Measurements from ENCODE around the gene DPM1.

DPM1 gene

DNA sequence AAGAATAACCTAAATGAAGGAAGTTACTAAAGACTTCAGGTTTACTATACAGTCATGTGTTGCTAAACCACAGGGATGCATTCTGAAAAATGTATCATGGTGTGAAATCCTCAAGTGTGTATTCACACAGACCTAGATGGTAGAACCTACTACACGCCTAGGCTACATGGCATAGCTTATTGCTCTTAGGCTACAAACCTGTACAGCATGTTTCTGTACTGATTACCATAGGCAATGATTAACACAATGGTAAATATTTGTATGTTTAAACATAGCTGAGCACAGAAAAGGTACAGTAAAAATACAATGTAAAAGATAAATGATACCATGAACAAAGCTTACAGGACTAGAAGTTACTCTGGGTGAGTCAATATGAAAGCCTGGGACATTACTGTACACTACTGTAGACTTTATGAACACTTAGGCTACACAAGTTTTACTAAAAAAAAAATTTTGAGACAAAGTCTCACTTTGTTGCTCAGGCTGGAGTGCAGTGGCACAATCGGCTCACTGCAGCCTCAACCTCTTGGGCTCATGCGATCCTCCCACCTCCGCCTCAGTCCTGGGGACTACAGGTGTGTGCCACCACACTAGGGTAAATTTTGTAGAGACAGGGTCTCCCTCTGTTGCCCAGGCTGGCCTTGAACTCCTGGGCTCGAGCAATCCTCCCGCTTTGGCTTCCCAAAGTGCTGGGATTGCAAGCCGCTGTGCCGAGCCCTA, 63.1 kb downstream of the DPM1 start:
- DNase-seq (ENCODE audit: low read depth), result no peak

DNA sequence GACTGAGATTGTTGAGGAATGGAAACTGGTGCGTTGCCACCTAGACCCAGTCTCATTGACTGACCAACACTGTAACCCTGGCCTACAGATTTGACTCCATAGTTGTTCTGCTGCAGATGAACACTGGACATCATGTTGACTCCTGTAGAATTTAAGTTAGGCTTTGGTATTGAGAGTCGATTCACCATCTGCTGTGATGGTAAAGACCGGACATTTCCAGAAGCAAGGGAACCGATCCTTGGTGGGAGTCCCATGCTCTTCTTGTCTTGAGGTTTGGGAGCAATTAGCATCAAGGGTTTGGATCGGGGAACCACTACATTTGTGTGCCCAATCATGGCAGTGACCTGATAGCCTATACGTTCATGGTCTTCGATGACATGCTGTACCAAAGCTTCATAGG, 64.7 kb downstream of the DPM1 start:
- no peak for DNase-seq (ENCODE audit: low read depth)

DNA sequence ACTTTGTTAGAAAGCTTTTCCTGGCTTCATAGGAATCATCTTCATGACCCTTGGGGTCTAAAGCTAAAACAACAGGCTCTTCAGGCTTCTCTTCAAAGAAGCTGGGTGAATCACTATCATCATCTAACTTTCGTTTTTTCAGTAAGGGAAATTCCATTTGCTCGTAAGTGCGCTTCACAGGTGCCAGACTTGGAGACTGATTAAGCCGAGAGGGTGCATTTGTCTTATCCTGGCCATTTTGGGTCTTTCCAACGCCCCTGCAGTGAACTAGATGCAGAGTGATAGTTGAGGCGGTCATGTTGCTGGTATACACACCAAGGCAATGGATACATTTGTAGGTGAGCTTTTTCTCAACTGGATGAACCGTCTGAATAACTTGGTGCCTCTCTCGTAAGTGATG, 65.9 kb downstream of the DPM1 start:
- no peak for DNase-seq (ENCODE audit: low read depth)

DNA sequence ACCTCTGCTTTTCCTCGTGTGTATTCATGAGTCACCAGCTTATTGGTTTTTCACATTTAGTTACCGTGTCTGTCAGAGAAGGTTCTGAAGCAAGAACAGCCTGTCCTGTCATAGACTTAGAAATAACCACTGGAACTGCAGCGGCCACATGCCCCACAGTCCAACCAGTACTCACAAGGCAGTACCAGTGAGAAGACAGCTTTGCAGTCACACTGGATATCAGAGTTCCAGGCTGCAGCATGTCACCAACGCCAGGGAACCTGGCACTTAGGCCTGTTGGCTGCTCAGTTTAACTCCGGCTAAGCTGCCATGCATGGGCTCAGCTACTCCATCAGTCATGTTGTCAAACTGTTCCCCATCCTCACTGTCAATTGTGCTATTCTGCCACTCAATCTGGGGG, 67.2 kb downstream of the DPM1 start:
- DNase-seq (ENCODE audit: low read depth), result peak; percentile 18

DNA sequence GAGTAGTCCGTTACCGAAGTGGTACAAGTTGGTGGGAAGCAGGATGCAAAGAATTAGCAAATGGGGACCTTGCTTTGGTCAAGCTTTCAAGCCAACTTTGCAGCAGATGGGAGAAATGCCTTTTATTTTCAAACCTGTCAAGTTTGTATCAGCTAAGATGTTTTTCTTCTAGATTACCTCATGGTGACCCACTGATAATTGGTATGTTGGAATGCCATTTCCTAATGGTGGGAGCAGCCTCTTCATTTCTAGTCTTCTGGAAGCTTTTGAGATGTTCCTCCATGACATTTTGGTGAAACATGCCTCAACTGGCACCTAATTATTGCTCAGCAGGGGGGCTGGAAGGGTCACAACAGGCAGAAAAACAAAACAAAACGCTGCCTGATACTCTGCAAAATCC, 70.8 kb downstream of the DPM1 start:
- peak; percentile 27 for DNase-seq (ENCODE audit: low read depth)

DNA sequence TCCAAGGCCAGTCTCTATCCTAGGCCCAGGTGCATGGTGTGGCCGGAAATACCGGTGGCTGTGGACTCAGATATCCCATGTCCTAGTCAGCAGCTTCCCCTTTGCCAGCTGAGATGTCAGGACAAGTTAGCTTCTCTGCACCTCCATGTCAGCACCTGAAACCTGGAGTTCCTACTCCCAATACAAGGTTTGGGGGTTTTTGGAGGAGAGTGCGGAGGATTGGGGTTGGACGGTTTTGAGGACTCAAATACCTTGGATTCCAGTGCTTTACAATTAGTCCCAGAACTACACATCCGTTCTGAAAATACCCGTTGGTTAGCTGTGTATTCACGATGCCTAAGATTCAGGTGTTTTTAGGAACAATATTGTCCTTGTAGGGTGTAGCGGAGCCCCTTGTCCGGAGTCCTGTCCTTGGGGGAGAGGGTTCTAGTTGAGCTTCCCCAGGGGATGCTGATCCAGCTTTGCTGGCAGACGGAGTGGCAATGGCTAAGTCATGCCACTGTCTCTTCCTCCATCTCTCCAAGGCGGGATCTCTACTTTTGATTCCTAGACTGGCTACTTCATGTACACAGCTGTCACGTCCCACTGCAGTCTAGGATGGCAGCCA, 72.0 kb downstream of the DPM1 start:
- no peak for DNase-seq (ENCODE audit: low read depth)

DNA sequence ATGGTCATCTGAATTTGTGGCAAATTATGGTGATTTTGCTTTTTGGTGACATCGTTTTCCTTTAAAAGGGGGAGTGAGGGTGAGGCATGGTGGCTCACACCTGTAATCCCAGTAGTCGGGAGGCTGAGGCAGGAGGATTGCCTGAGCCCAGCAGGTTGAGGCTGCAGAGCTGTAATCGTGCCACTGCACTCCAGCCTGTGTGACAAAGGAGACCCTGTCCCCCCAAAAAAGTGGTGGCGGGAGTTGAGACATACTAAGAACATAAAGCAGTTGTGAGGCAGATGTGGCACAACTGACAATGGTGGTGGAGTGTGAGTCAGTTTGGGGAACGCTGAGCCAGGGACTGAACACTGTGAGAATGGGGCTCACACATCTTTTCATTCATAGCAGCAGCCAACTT, 72.6 kb downstream of the DPM1 start:
- no peak for DNase-seq (ENCODE audit: low read depth)

DNA sequence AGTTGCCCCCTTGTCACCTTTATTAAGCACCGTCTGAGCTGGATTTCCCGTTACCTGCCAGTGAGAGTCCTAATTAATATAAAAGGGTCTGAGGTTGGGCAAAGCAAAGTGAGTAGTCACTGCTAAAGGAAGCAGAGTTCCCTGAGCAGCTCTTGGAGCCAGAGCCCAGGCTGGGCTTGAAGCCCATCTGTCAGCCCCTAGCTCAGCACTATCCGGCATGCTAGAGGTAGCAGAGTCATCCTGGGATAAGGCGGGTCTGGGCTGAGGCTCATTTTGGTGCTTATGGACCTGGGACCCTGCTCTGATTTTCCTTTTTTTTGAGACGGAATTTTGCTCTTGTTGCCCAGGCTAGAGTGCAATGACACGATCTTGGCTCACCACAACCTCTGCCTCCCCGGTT, 73.3 kb downstream of the DPM1 start:
- no peak for DNase-seq (ENCODE audit: low read depth)

Data from EH (cell line).